NCI-H2107 treated with DMSO at 0.1 percent for 48 hours (cell line): Measurements from ENCODE around the gene CERKL.

ENCODE experiments used
- DNase-seq: peaks from one replicate; lab custom pipeline; 2025; ENCODE audit not compliant: unreplicated experiment; lab: John Stamatoyannopoulos, UW

The CERKL gene

GRCh38 chr2:181628590-181629585 is 28.0 kb downstream of the CERKL start:
- no peak for DNase-seq

GRCh38 chr2:181627545-181627944 is 29.4 kb downstream of the CERKL start:
- no peak for DNase-seq

GRCh38 chr2:181626671-181627070 is 30.2 kb downstream of the CERKL start:
- no peak for DNase-seq

GRCh38 chr2:181623159-181623558 is 33.7 kb downstream of the CERKL start:
- no peak for DNase-seq

GRCh38 chr2:181621779-181622490 is 35.0 kb downstream of the CERKL start:
- no peak for DNase-seq

GRCh38 chr2:181619516-181619915 is 37.4 kb downstream of the CERKL start:
- DNase-seq = no peak

- no peak for DNase-seq
Measured at GRCh38 chr2:181616715-181617114, 40.2 kb downstream of the CERKL start.

- DNase-seq = no peak
Measured at GRCh38 chr2:181614874-181615638, 41.8 kb downstream of the CERKL start.

- DNase-seq = no peak
Measured at GRCh38 chr2:181613241-181613640, 43.7 kb downstream of the CERKL start.

GRCh38 chr2:181607629-181608590 is 49.0 kb downstream of the CERKL start:
- DNase-seq = no peak

- DNase-seq = no peak
Measured at GRCh38 chr2:181605889-181606837, 50.7 kb downstream of the CERKL start.

- DNase-seq = no peak
Measured at GRCh38 chr2:181602017-181602416, 54.9 kb downstream of the CERKL start.

GRCh38 chr2:181596556-181596955 is 60.3 kb downstream of the CERKL start:
- DNase-seq = no peak

- DNase-seq = no peak
Measured at GRCh38 chr2:181594322-181594721, 62.6 kb downstream of the CERKL start.

- no peak for DNase-seq
Measured at GRCh38 chr2:181589779-181590178, 67.1 kb downstream of the CERKL start.

GRCh38 chr2:181588546-181588945 is 68.4 kb downstream of the CERKL start:
- no peak for DNase-seq

- peak; percentile 62 for DNase-seq
Measured at GRCh38 chr2:181586569-181587081, 70.3 kb downstream of the CERKL start.

- DNase-seq = no peak
Measured at GRCh38 chr2:181585732-181586131, 71.2 kb downstream of the CERKL start.

- DNase-seq = no peak
Measured at GRCh38 chr2:181581534-181581933, 75.4 kb downstream of the CERKL start.
